DND-41 (cell line): ENCODE results near the gene NDUFV2.

Experiments
- CTCF ChIP-seq: IDR thresholded peaks from 2 replicates; pipeline ENCODE4 v1.5.1; 2012; ENCODE audit warnings: borderline replicate concordance, low read length, moderate library complexity, mild to moderate bottlenecking; ENCODE audit not compliant: poor library complexity, severe bottlenecking; ENCODE audit errors: extremely low read depth
- EZH2 ChIP-seq: IDR thresholded peaks from 3 replicates; pipeline ENCODE4 v1.6.1; 2012; ENCODE audit warnings: borderline replicate concordance, low read depth, mild to moderate bottlenecking, moderate library complexity, low read length, inconsistent platforms; ENCODE audit not compliant: severe bottlenecking

GRCh38 chr18:9106094-9106493 is 3.6 kb downstream of the NDUFV2 start:
- TF ChIP-seq CTCF (no peak), EZH2 (no peak)
